GM19025 (cell line): Measurements from ENCODE around the gene ANXA2.
"Not testable (repeated sequence)": the region's sequence is repeated elsewhere in the genome, so short reads cannot be mapped to it uniquely, and the experiment has no call there.

Experiments used
- ATAC-seq: cut with Tn5 transposase; IDR thresholded peaks from one replicate; pipeline ENCODE4 v1.9.1; 2021; ENCODE audit warnings: mild to moderate bottlenecking, low read depth, moderate library complexity; ENCODE audit not compliant: unreplicated experiment

ANXA2 gene

GRCh38 chr15:60347480-60348049 is 50.2 kb downstream of the ANXA2 start:
- no peak for ATAC-seq

DNA sequence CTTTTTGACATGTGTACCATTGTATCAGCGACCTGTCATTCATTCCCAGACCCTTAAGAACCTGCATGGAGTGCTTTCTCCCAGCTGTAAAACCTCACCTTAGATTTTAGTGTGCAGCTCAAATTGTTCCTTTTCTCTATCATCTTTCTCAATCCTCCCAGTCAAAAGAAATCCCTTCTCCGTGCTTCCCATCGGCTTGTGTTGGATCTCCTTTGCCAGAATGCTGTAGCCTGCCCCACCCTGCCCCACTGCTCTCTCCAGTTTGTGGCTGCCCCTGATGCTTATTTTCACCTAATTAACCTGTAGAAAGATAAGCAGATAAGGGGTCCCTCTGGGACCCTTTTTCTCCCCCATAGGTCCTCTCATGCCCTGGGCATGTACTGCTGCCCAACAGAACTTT is 51.1 kb downstream of the ANXA2 start:
- ATAC-seq, result no peak

GRCh38 chr15:60346077-60346476 is 51.7 kb downstream of the ANXA2 start:
- ATAC-seq, result no peak

- no peak for ATAC-seq
Observed at GRCh38 chr15:60345598-60345997, 52.2 kb downstream of the ANXA2 start.

DNA sequence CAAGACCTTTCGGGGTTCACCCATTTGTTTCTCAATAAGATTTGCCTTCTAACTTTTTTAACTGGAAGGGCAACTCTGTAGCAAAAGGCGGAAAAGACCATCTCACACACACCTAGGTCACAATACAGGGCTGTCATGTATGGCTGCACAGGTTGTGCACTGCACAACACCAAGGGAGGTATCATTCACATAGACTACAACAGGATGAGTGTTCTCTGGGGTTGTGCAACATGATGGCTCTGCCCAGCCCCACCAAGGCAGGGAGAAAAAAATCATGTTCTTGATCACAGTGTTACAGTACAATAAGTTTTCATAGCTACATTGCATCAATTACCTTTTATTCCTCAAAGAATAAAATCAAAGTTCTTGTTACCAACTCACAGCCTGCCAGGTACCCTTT is 52.8 kb downstream of the ANXA2 start:
- no peak for ATAC-seq

DNA sequence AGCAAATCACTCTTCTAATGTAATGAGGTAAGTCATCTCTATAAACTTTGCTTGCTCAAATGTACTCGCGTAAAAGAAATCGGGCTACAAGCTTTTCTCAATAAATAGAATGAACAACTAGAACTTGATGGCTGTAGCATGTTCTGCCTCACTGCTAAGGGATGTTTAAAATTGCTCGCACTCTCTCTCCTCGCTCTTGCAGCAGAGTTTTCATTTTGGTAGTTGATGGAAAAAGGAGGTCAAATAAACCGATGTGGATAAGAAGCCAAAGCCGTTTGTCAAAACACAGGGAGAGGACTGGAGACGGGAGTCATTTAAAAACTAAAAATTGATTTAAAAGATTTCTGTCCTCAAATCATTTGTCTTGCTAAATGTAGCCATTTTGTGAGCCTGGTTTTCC is 53.3 kb downstream of the ANXA2 start:
- no peak for ATAC-seq

- no peak for ATAC-seq
Observed at GRCh38 chr15:60343221-60343970, 54.4 kb downstream of the ANXA2 start.

DNA sequence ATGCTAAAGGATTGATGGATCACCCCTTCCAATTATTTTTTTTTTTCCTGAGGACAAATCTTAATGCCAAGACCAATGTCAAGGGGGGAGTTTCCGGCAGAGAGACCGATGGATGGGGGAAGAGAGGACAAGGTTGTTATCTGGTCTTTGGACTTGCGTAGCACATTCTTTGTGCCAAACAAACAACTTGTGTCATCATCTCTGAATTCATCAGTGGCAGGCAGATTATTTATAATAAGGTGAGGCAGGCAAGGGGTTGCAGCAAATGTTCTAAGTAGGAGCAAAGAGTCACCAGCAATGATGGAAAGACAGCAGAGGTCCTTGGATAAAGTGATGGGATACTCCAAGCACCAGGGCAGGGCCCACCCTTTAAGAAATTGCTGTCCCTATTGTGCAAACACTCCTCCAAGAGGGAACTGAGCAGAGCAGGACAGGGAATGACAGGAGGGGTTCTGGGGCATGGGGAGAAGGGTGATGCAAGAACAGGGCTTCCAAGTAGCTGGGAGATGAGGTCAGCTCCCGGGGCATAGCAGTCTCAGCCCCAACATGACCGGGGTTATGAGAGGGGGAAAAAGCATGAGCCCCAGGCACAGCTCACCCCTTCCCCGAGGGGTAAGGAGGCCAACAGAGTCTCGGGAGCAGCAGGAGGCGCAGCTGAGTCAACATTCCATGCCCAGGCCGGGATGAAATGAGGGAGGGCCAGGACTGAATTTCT is 57.4 kb downstream of the ANXA2 start:
- ATAC-seq, result no peak

DNA sequence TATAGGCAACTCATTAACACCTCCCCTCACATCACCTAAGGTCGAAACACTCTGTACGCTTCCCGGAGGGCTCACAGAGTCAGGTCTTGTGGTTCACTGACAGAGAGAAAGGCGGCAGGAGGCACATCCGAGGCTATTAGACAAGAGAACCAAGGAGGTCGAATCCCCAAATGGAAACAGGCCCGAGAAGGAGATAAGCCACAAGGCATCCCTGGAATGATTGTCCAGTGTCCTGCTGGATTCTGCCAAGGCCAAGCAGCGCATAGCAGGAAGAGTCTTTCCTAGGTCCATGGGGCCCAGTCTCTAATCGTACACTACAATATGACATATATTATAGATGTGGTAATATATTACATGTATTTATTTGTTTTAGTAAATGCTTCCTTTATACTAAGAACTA is 58.5 kb downstream of the ANXA2 start:
- no peak for ATAC-seq

DNA sequence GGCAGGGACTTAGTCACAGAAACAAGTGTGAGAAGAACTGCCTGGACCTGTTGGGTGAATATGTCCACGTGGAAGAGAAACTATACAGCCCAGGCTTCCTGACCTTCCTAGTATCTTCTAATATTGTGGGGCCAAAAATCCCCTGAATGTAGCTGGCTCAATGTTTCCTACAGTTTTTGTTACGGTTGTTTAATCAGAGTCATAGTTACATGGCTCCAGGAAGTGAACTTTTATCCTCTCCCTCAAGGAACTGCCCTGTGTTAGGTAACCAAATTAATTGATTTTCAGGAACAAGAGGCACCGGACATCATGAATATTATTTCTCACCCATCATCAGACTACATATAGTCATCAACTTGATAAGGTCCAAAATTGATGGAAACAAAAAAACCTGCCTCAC is 59.0 kb downstream of the ANXA2 start:
- no peak for ATAC-seq

DNA sequence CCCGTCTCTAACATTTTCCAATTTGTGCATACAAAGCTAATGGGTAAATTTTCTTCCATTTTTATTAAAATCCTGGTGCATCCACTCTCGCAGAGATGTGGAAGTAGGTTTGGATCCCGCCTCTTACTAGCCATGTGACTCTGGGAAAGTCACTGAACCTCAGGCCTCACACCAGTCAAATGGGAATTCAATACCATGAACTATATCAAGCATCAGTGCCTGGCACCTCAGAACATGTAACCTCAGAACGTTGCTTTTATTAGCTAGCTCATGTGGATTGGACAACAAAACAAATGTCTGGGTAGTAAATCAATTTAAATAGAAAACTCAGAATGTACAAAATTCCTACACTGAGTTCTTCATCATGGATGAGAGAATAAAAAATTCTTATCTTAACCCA is 60.7 kb downstream of the ANXA2 start:
- no peak for ATAC-seq

GRCh38 chr15:60335296-60335695 is 62.5 kb downstream of the ANXA2 start:
- not testable (repeated sequence) for ATAC-seq

GRCh38 chr15:60328852-60329443 is 68.8 kb downstream of the ANXA2 start:
- no peak for ATAC-seq

GRCh38 chr15:60326824-60327654 is 70.7 kb downstream of the ANXA2 start:
- no peak for ATAC-seq

- ATAC-seq, result no peak
Observed at GRCh38 chr15:60326343-60326742, 71.4 kb downstream of the ANXA2 start.

DNA sequence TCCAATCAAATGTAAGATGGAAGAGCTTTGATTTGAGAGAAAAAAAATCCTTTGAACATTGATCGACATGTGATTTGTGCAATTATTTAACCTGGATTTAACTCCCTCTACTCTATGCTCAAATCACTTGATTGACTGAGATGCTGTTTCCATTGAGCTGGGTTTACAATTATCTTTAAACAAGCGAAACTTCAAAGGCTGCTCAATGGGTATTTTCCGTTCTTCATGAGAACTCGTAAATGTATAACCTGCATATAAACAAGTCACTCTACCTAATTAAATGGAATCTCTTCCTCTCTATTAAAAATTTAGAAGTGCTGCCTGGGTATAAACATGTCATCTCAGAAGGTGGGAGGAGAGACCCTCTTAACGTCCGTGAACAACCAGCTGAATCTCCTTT is 71.9 kb downstream of the ANXA2 start:
- ATAC-seq, result no peak

GRCh38 chr15:60324706-60325438 is 72.9 kb downstream of the ANXA2 start:
- no peak for ATAC-seq

GRCh38 chr15:60323322-60323721 is 74.5 kb downstream of the ANXA2 start:
- no peak for ATAC-seq

DNA sequence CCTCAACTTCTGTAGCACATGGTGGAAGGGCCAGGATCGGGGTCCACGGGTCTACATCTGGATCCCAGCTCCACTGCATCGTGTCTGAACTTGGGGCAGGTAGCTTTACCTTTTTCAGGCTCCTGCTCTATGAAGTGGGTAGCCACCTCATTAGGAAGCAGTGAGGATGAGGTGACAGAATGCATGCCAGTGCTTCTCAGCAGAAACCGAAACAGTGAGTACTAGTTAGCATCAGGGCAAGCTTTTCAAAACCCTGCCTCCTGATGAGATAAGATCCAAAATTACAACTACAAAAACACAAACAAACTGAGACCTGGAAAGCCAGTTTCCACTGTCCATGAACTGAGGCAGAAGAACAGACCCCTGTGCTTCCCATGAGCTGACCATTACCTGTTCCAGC is 77.4 kb downstream of the ANXA2 start:
- ATAC-seq, result no peak
